Activated CD4-positive, alpha-beta memory T cell treated with anti-CD3 and anti-CD28 coated beads, Interleukin-2, amount 10 ng/mL, durations not matched to agents 7 days and 5 days (primary cell): ENCODE data around the gene SAMMSON. TPM values are rescaled to one million over a fixed set of nuclear protein-coding genes. Genes with fewer than 3 reads are reported as not detected.

Experiments used
- CTCF ChIA-PET: fragments of 350-600 bp; sonication (Branson Sonifier 250); formaldehyde crosslinking; loops from one replicate; lab custom pipeline; 2021; ENCODE audit warnings: antibody characterized with exemption, inconsistent platforms; lab: Charles Lee
- POLR2A ChIA-PET: fragments of 350-600 bp; sonication (Branson Sonifier 250); formaldehyde crosslinking; loops from one replicate; lab custom pipeline; 2021; ENCODE audit warnings: antibody characterized with exemption; lab: Charles Lee
- DNase-seq: peaks from one replicate; pipeline ENCODE4 v3.0.0-alpha.2; 2020
- H3K27ac Mint-ChIP-seq: one replicate; pipeline ENCODE4 v1.8.0; 2021; ENCODE audit warnings: mild to moderate bottlenecking, mixed read lengths
- H3K27me3 Mint-ChIP-seq: one replicate; pipeline ENCODE4 v1.8.0; 2021; ENCODE audit warnings: mixed read lengths
- H3K36me3 Mint-ChIP-seq: one replicate; pipeline ENCODE4 v1.8.0; 2021; ENCODE audit warnings: low read depth, mixed read lengths
- H3K4me1 Mint-ChIP-seq: one replicate; pipeline ENCODE4 v1.8.0; 2021; ENCODE audit warnings: mixed read lengths
- H3K4me3 Mint-ChIP-seq: one replicate; pipeline ENCODE4 v1.8.0; 2021; ENCODE audit warnings: mild to moderate bottlenecking, mixed read lengths
- H3K9me3 Mint-ChIP-seq: one replicate; pipeline ENCODE4 v1.8.0; 2021; ENCODE audit warnings: mixed read lengths
- total RNA-seq, 2 experiments: library from RNA; stranded (reverse); gene quantifications; one replicate each; pipeline ENCODE4 v1.2.3, GENCODE V29; 2021

Gene SAMMSON
- total RNA-seq, 2 experiments from 2014 or later, result not detected

DNA sequence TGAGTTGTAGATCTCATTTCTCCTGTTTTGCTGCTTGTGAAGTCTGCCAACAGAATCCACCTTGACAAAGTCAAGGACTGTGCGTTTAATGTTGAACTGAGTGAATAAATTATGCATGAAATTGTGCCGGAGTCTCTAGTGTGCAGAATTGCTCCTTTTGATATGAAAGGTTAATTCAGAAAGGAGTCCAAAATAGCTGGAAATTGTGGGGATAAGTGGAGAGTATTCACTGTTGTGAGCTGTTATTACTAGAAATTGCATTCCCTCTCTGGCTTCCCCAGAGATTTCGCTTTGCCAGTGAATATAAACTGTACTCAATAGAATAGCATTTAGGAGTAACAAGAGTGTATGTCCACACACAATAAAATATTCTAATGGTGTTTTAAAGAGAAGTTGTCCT, 43.1 kb downstream of the SAMMSON start:
- CTCF ChIA-PET, result no interaction called here
- POLR2A ChIA-PET, result no interaction called here

DNA sequence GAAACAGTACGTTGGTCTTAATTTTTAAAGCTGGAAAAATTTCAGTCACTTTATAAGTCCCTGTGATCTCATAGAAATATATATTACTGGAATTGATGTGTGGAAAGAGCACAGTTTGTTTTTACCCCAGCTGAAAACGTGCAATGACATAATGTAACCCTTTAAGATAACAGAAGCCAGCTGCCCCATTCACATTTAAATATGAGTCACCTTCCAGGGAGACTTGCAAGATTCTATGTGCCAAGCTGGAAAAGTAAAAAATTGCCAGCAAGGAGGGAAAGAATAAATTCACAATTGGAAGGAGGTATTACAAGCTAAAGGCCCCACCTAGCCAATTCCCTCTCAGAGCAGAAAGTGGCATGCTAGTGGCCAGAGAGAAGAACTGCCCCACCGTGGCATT, 50.2 kb downstream of the SAMMSON start:
- CTCF ChIA-PET, result no interaction called here
- no peak overlapping the region for H3K27ac Mint-ChIP-seq
- H3K4me3 Mint-ChIP-seq, result no peak overlapping the region

More for the DNA sequence above, 43.1 kb downstream of the SAMMSON start:
- no peaks in the 10 kb centered on the region for H3K4me1 Mint-ChIP-seq
- DNase-seq, result no peak
- H3K4me3 Mint-ChIP-seq, result no peak overlapping the region
- H3K27me3 Mint-ChIP-seq, result no peaks in the 10 kb centered on the region
- H3K36me3 Mint-ChIP-seq, result no peaks in the 10 kb centered on the region
- no peak overlapping the region for H3K27ac Mint-ChIP-seq
- H3K9me3 Mint-ChIP-seq, result no peaks in the 10 kb centered on the region

DNA sequence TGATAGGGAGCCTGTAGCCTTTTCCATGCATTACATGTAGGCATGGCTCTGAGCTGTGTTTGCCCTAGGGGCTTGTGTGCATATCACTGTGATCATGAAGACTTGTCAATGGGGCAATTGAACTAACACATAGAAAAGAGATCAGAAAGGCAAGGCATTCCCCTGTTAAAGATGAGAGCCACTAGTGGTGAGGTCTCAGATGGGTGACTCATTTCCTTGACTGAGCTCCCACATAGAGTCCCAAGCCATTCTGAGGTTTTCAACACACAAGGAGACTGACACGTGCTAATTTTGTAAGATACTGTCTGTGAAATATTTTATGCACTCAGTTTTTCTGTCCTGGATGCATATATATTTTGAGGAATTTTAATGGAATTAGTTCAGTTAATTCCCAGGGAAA, 53.8 kb downstream of the SAMMSON start:
- H3K4me3 Mint-ChIP-seq, result no peak overlapping the region
- CTCF ChIA-PET, result no interaction called here
- H3K36me3 Mint-ChIP-seq, result no peaks in the 10 kb centered on the region
- peaks cover 3% of the 10 kb centered on the region for H3K27me3 Mint-ChIP-seq
- no peaks in the 10 kb centered on the region for H3K4me1 Mint-ChIP-seq
- H3K9me3 Mint-ChIP-seq, result no peaks in the 10 kb centered on the region
- no peak for DNase-seq
- no peak overlapping the region for H3K27ac Mint-ChIP-seq
- POLR2A ChIA-PET, result no interaction called here

More for the DNA sequence above, 50.2 kb downstream of the SAMMSON start:
- Mint-ChIP-seq H3K27me3 (peaks cover 3% of the 10 kb centered on the region), H3K9me3 (no peaks in the 10 kb centered on the region), H3K36me3 (no peaks in the 10 kb centered on the region), H3K4me1 (no peaks in the 10 kb centered on the region)
- no peak for DNase-seq
- POLR2A ChIA-PET, result no interaction called here

DNA sequence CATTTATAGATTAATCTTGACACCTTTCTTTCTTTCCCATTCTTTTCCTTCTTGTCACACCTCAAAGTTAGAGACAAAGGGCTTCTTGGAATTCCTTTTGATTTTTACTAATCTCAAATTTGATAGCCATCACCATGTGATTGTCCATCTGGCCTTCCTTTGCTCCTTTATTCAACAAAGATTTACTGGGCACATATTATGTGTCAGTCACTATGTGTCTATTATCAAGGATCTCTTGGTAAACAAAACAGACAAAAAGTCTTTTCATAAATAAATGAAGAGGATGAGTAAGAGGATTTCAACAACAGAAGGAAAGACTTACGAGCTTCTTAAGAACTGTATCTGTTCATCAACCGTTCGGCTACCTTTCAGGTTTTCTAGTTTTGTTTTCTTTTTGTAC, 56.5 kb downstream of the SAMMSON start:
- H3K4me3 Mint-ChIP-seq, result no peak overlapping the region
- DNase-seq, result no peak
- H3K36me3 Mint-ChIP-seq, result no peaks in the 10 kb centered on the region
- ChIA-PET CTCF (no interaction called here), POLR2A (no interaction called here)
- peaks cover 3% of the 10 kb centered on the region for H3K27me3 Mint-ChIP-seq
- no peaks in the 10 kb centered on the region for H3K4me1 Mint-ChIP-seq
- H3K9me3 Mint-ChIP-seq, result no peaks in the 10 kb centered on the region
- no peak overlapping the region for H3K27ac Mint-ChIP-seq

DNA sequence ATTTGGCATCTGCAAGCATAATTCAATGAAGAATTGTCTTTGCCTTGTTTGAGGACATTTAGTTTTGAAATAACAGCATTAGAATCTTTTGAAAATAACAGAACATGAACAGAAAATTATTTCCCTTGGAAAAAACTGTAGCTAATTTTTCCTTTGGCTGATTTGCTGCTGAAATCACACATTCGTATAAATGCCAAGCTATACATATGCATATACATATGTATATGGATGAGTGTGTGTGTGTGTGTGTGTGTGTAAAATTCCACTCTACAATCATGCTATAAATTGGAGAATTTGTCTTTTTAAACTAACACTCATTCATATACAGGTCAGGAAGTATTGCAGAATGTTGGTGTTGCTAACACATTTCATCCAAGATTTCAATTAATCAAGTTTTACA, 57.9 kb downstream of the SAMMSON start:
- DNase-seq, result no peak
- Mint-ChIP-seq H3K4me3 (no peak overlapping the region), H3K27ac (no peak overlapping the region), H3K27me3 (peaks cover 3% of the 10 kb centered on the region), H3K9me3 (no peaks in the 10 kb centered on the region), H3K36me3 (no peaks in the 10 kb centered on the region), H3K4me1 (no peaks in the 10 kb centered on the region)
- POLR2A ChIA-PET, result no interaction called here
- CTCF ChIA-PET, result no interaction called here

DNA sequence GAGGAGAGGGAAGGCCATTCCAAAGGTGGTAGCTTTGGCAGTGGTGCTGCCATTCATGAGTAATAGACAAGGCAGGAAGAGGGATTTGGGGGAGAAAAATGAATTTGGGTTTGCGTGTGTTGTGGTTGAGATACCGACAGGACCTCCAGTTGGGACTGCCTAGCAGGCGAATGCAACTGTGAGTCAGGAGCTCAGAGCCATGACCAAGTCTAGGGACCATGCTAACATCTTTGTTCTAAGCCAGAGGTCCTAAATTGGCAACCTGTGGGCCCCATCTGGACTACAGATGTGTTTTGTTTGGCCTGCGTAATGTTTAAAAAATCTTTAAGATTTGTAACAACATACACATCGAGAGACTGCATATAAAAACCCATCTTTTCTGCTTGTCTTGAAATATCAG, 61.6 kb downstream of the SAMMSON start:
- Mint-ChIP-seq H3K4me1 (no peaks in the 10 kb centered on the region), H3K27ac (no peak overlapping the region), H3K36me3 (no peaks in the 10 kb centered on the region), H3K9me3 (no peaks in the 10 kb centered on the region), H3K4me3 (no peak overlapping the region), H3K27me3 (no peaks in the 10 kb centered on the region)
- ChIA-PET CTCF (no interaction called here), POLR2A (no interaction called here)
- DNase-seq, result no peak

DNA sequence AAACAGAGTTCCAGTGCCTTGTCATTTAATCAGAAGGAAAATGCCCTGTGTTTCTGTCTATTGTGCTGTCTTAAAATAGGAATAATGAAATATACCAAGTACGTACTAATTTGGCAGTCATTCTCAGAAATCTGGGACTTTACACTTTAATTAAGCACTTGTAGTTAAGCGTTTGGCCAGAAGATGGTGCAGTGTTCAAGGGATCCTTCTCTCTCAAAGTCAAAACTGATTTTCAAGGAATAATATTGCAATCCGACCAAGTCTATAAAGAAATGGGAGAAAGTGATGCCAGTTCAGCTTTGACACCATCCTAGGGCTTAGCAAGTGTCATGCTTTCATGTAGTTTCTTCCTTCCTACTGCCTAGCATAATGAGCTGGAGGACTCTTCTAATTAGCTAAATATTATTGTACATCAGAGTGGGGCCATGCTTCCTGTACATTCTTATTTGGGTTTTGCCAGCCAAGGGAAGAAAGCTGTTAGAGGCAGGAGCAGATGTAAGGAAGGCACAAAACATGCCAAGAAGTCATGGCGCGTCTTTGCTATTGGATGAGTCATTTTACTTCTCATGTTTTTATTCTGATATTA, 64.8 kb downstream of the SAMMSON start:
- H3K4me3 Mint-ChIP-seq, result no peak overlapping the region
- no peaks in the 10 kb centered on the region for H3K27me3 Mint-ChIP-seq
- no peak for DNase-seq
- H3K27ac Mint-ChIP-seq, result no peak overlapping the region
- ChIA-PET CTCF (interaction anchor here (0.6 kb wide), 1 partner anchor 1590 kb away, joined by 4 read pairs; no protein-coding TSS in a partner anchor), POLR2A (no interaction called here)
- no peaks in the 10 kb centered on the region for H3K9me3 Mint-ChIP-seq
- H3K4me1 Mint-ChIP-seq, result no peaks in the 10 kb centered on the region
- no peaks in the 10 kb centered on the region for H3K36me3 Mint-ChIP-seq

DNA sequence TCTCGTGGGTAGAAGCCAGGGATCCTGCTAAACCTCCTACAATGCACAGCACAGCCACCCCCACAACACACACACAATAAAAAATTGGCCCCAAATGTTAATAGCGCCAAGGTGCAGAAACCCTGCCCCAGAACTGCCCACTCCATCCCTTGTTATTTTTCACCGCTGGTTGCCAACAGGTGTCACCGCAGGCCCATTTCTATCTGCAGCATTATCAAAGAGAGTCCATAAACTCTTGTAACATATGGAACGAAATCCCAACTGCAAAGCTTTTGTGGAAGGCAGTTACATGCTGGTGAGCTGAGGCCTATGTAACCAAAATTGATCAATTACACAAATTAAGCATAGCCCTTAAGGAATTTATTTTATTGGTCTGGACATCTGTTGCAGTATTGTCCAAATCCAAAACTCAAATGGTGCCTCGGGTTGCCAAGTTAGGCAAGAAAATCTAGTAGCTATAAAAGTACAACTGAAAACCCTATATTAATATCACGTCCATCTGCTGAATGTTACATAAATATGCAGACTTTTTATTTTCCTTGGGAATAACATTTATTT, 66.2 kb downstream of the SAMMSON start:
- Mint-ChIP-seq H3K4me3 (no peak overlapping the region), H3K9me3 (no peaks in the 10 kb centered on the region), H3K4me1 (no peaks in the 10 kb centered on the region), H3K27ac (no peak overlapping the region), H3K27me3 (no peaks in the 10 kb centered on the region), H3K36me3 (no peaks in the 10 kb centered on the region)
- DNase-seq, result no peak
- CTCF ChIA-PET, result no interaction called here
- POLR2A ChIA-PET, result no interaction called here

DNA sequence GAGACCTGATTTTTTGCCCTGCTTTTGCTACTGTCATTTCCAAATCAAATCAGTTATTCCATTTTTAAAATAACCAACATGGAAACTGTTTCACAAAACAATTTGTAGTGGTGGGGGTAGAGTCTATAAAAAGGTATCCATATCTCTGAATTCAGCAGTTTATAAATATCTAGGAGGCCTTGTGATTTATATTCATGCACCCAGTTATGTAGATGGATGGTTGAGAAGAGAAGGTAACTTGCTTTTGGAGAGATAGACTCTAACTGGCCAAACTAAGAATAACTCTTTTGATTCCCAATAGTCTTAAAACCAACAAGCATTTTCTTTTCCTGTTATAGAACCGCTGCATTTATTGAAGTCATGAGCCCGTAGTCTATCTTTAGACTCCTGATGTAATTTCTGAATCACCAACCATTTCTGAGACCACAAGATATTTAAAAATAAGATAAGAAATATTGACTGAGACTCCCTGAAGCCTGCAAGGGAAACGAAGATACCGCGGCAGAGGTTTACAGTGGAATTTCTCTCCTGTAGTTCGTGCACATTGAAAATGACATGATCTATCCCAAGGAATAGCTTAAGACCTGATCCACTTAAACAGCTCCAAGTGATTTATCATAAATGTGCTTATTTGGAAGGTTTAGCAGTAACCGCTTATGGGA, 68.5 kb downstream of the SAMMSON start:
- Mint-ChIP-seq H3K4me3 (no peak overlapping the region), H3K4me1 (no peaks in the 10 kb centered on the region), H3K27ac (no peak overlapping the region), H3K36me3 (no peaks in the 10 kb centered on the region), H3K27me3 (peaks cover 2% of the 10 kb centered on the region), H3K9me3 (no peaks in the 10 kb centered on the region)
- no peak for DNase-seq
- CTCF ChIA-PET, result no interaction called here
- POLR2A ChIA-PET, result interaction anchor here (0.7 kb wide), 1 partner anchor 19 kb away, joined by 3 read pairs; no protein-coding TSS in a partner anchor

DNA sequence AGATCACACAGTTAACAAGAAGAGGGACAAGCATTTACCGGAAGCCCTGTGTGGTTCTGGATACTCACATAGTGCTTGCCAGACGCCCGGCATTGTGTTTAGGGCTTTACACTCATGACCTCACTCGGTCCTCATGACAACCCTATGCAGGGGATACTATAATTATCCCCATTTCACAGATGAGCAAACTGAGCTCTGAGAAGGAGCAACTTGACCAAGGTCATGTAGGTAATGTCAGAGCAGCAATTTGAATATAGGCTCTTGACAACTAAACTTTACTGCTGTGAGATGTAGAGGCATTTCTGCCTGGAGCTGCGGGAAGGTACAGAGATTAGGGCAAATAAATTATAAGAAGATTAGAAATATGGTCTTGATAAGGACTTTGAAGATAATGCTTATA, 70.0 kb downstream of the SAMMSON start:
- no peaks in the 10 kb centered on the region for H3K4me1 Mint-ChIP-seq
- CTCF ChIA-PET, result no interaction called here
- POLR2A ChIA-PET, result no interaction called here
- no peak for DNase-seq
- H3K4me3 Mint-ChIP-seq, result no peak overlapping the region
- H3K36me3 Mint-ChIP-seq, result no peaks in the 10 kb centered on the region
- no peaks in the 10 kb centered on the region for H3K9me3 Mint-ChIP-seq
- H3K27ac Mint-ChIP-seq, result no peak overlapping the region
- peaks cover 3% of the 10 kb centered on the region for H3K27me3 Mint-ChIP-seq

DNA sequence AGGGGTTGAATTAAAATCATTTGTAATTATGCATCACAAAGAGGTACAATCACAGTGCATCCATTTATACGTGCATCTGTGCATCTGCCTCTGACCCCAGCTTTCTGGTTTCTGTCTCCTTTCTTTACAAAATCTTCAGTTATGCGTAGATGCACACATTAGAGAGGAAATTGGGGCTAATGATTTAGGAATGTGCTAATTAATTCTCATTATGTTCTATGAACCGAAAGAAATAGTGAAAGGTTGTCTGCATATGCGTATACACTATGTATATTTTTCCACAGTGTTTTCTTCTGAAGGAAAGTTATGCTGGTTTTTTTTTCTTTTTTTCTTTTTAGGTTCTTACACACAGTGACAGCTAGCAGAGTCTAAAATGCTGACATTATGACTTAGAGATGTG, 71.6 kb downstream of the SAMMSON start:
- ChIA-PET POLR2A (no interaction called here), CTCF (no interaction called here)
- Mint-ChIP-seq H3K27me3 (peaks cover 10% of the 10 kb centered on the region), H3K4me1 (no peaks in the 10 kb centered on the region), H3K9me3 (no peaks in the 10 kb centered on the region), H3K27ac (no peak overlapping the region), H3K4me3 (no peak overlapping the region), H3K36me3 (no peaks in the 10 kb centered on the region)
- DNase-seq, result no peak

DNA sequence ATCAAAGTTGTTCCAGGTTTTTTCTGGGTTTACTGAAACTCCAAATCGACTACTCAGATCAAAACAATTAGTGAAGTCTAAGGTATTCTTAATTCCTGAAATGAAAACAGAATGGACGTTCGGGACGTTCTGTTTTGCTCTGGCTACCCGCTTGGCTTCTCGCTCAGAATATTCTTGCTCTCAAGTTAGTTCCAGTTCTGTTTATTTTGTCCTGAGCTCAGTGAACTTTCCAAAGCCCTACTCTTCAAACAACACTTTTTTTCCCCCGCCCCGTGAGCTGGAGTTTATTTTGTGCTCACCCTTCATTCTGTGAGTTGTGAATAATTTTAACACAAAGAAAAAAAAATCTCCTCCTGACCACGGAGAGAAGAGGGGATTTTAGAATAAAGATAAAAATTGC, 72.6 kb downstream of the SAMMSON start:
- H3K27ac Mint-ChIP-seq, result no peak overlapping the region
- H3K27me3 Mint-ChIP-seq, result peaks cover 10% of the 10 kb centered on the region
- no peak overlapping the region for H3K4me3 Mint-ChIP-seq
- ChIA-PET POLR2A (no interaction called here), CTCF (no interaction called here)
- H3K9me3 Mint-ChIP-seq, result no peaks in the 10 kb centered on the region
- H3K36me3 Mint-ChIP-seq, result no peaks in the 10 kb centered on the region
- no peak for DNase-seq
- no peaks in the 10 kb centered on the region for H3K4me1 Mint-ChIP-seq

DNA sequence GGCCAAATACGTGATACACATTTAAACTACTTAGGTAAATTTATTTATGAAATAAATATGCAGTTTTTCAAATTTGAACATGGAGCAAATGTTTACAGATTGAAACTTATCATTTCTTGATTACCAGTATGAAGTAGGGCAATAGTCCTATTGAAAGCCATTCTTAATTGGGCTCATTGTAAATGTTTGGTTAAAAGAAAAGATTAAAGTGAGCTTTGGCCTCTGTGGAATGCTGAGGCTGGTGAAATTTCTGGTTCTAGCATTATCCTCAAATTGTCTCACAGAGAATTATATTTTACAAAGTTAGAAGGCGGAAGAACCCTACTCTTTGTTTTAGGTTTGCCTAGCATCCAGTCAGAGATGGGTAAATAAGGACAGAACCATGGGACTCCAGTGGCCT, 73.2 kb downstream of the SAMMSON start:
- H3K4me1 Mint-ChIP-seq, result no peaks in the 10 kb centered on the region
- no peaks in the 10 kb centered on the region for H3K9me3 Mint-ChIP-seq
- ChIA-PET POLR2A (no interaction called here), CTCF (no interaction called here)
- DNase-seq, result no peak
- no peak overlapping the region for H3K27ac Mint-ChIP-seq
- no peaks in the 10 kb centered on the region for H3K36me3 Mint-ChIP-seq
- peaks cover 10% of the 10 kb centered on the region for H3K27me3 Mint-ChIP-seq
- H3K4me3 Mint-ChIP-seq, result no peak overlapping the region

DNA sequence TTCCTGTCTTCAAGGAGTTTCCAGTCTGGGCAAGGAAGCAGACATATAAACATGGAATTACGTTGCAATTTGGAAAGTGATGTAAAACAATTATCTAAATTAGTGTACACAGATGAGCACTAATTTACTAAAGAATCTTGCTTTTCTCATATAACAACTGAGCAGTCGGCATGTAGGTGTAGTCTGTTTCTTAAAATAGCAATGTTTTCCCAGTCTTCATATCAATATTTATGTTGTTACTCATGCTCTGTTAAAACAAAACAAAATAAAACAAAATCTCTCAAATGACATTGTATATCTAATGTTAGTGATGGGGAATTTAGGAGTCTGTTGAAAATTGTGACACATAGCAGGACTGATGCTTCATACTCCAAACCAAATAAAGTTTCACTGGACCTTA, 75.6 kb downstream of the SAMMSON start:
- Mint-ChIP-seq H3K36me3 (no peaks in the 10 kb centered on the region), H3K4me3 (no peak overlapping the region), H3K27ac (no peak overlapping the region), H3K27me3 (peaks cover 10% of the 10 kb centered on the region), H3K9me3 (no peaks in the 10 kb centered on the region), H3K4me1 (no peaks in the 10 kb centered on the region)
- CTCF ChIA-PET, result no interaction called here
- POLR2A ChIA-PET, result no interaction called here
- no peak for DNase-seq
